Stimulated activated CD8-positive, alpha-beta memory T cell treated with anti-CD3 and anti-CD28 coated beads, Interleukin-7, amount 100 ng/mL, for 4 hours (primary cell): ENCODE data around the gene EIF3L.
A peak's percentile ranks its signal among the peaks of the same experiment; 100 is the strongest.

Experiments
- DNase-seq, 2 donors: peaks; one replicate each; pipeline ENCODE4 v3.0.0-alpha.2; 2020; ENCODE audit warnings: low read depth in 2 of 2

The EIF3L gene

GRCh38 chr22:37905534-37906363 is 56.5 kb downstream of the EIF3L start, which contains the start of gene MICALL1:
Gene MICALL1, plus strand, starts transcription at chr22:37906297. Its CDS starts 126 bp downstream, at chr22:37906423.
- DNase-seq: peak in 1 of 2 donors; percentile 59

DNA sequence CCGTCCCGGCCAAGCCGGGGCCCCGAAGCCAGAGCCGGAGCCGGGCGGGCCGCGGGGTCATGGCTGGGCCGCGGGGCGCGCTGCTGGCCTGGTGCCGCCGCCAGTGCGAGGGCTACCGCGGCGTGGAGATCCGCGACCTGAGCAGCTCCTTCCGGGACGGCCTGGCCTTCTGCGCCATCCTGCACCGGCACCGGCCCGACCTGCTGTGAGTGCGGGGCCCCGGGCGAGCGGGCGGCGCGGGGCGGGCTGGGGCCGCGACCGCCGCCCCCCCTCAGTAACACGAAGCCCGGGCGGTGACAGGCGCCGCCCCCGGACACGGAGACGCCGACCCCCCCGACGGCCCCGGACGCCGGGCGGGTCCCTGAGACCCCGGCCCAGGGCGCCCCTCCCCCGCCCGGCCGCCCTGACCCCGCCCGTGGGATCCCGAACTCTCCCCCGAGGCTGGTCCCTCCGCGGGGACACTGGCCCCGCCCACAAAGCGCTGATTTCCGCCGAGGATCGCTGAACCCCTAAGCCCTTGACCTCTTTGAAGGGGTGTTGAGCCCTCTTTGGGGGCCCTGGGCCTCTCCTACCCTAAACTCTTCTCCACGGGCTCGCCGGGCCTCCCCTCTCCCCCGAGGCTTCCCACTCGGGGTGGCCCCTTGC is 57.3 kb downstream of the EIF3L start:
- peak in 1 of 2 donors; percentile 24 for DNase-seq

GRCh38 chr22:37907036-37907954 is 58.1 kb downstream of the EIF3L start:
- no peak for DNase-seq

- no peak for DNase-seq
Measured at GRCh38 chr22:37909766-37910165, 60.5 kb downstream of the EIF3L start.

DNA sequence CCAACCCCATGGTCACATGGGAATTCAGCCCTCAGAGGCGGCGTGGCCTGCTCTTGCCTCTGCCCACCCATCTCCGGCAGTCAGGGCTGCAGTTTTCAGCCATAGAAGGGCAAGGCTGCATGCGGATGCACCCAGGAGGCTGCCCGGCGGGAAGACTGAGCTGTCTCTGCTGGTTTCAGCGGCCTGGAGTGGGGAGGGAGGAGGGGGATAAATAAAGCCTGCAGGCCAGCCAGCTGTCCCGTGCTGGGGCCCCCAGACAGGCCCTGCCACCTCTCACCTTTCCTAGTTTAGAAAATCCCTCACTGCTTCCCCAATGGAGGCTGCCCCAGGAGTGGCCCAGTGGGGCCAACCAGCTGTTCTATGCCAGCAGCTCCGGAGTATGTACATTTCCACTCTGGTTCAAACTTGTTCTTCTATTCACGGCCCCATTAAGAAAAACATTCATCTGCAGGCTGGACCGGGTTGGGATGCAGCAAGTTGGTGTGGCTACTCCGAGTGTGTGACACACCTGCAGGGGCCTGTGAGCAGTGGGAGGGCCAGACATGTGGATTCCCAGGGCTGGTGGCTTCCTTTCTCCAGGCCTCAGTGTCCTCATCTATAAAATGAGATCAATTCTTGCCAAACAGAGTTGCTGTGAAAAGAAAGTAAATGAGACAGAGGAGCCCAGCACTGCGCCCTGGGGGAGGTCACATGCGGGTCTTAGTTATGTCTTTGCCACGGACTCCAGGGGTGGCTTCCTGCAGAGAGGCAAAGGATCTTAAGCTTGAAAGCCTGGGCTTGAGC is 61.9 kb downstream of the EIF3L start:
- no peak for DNase-seq

GRCh38 chr22:37911697-37912096 is 62.5 kb downstream of the EIF3L start:
- DNase-seq: no peak

- no peak for DNase-seq
Measured at GRCh38 chr22:37912171-37912570, 63.0 kb downstream of the EIF3L start.

DNA sequence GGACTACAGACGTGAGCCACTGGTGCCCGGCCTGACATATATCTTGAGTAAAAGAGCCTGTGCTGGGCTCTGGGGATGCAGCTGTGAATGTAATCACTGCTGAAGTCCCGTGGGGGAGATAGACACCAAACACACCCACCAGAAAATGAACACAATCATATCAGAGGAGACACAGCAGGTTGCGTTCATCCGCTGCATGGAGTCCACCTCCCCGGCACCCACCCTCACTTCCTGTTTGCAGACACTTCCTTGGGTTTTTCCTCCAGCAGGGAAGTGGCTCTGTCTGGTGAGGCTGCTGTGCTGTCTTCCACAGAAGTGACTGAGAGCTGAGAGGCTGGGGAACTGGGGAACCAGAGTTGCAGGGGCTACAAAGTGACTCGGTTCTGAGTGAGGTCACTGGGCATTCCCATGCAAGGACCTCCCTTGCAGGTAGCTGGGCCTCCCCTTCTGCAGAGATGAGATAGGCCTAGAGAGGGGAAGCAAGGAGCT is 64.1 kb downstream of the EIF3L start:
- DNase-seq: no peak

DNA sequence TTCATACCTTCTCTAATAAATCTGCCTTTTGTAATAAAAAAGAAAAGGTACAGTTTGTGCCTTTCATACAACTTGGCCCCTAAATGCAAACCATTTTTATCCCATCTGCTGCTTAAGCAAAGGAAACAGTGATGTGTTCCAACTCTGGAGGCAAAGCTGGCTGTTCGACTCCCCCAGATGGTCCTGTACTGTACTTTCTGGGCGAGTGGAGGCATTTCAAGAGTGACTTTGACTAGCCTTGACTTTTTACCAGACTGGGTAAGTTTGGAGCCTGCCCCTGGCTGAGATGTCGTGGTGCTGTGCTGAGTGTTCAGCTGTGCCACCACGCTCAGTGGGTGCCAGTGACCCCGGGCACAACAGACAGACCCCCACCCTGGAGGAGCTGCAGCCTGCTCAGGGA is 67.1 kb downstream of the EIF3L start:
- no peak for DNase-seq

GRCh38 chr22:37917874-37918548 is 68.8 kb downstream of the EIF3L start:
- DNase-seq: no peak

DNA sequence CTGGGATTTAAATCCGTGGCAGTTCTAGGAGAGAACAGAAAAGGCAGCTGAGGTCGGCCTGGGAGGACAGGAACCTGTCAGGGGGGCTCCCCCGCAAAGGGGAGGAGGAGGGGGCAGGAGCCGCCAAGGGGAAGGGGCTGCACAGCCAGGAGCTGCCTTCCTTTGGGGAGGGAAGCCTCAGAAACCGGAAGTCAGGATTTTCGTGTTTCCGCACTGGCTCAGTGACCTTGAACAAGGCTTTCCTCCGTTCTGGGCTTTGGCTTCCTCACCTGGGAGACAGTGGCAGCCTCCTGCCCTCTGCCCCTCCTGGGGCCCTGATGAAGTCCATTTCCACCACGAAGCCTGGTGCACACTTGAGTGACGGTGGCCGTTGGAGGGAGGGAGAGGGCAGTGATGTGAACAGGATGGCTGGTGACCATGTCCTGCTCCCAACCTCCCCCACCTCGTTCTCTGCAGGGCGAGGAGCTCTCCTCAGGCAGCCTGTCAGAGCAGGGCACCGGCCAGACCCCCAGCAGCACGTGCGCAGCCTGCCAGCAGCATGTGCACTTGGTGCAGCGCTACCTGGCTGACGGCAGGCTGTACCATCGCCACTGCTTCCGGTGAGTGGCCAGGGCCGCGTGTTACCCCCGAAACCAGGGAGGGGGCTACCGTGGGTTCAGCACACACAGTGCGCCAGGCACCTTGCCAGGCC is 69.5 kb downstream of the EIF3L start:
- no peak for DNase-seq

GRCh38 chr22:37920126-37920525 is 70.9 kb downstream of the EIF3L start:
- DNase-seq: no peak

GRCh38 chr22:37922191-37922590 is 73.0 kb downstream of the EIF3L start:
- no peak for DNase-seq

GRCh38 chr22:37923927-37924326 is 74.7 kb downstream of the EIF3L start:
- no peak for DNase-seq

DNA sequence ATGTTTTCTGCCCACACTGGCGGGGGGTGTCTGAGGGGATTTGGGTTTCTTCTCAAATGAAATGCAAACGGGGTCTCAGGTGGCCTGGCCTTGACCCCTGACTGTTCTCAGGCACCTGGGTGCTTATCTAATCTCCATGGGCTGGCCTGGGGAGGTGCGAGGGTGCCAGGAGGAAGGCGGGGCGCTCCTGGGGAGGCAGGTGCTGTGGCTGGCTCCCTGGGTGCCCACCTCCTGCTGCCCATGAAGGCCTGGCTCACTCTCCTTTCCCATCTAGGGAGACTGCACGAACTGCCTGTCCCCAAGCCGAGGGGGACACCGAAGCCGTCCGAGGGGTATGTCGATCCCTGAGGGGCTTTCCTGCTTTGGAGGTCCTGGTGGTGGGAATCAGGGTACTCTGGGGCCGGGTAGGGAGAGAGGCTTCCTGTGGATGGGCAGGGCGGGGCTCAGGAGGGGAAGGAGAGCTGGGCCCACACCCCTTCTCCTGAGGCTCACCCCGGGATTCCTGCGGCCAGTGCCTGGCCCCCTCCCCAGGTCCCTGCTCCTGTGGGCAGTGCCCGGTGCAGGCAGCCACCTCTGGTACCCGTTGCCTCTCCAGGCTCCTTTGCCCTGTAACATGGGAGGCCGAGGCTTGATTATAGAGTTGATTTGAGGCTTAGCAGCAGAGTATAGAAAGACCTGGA is 75.3 kb downstream of the EIF3L start:
- no peak for DNase-seq

DNA sequence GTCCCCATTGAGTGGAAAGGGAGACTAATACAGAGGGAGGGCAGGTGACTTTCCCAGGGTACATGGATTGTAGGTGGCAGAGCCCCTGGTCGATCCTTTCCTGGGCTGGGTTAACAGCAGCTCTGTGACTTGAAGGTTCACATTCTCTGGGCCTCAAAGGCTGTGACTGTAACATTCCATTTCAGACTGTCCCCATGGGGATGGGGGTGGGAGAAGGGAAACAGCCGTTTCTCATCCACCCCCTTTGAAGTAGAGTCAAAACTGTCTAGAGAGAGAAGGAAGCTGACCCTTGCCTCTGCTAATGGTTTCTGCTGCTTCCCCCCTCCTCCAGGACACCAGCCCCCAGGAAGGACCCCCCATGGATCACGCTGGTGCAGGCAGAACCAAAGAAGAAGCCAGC is 76.1 kb downstream of the EIF3L start:
- no peak for DNase-seq

- DNase-seq: no peak
Measured at GRCh38 chr22:37925767-37926166, 76.5 kb downstream of the EIF3L start.

DNA sequence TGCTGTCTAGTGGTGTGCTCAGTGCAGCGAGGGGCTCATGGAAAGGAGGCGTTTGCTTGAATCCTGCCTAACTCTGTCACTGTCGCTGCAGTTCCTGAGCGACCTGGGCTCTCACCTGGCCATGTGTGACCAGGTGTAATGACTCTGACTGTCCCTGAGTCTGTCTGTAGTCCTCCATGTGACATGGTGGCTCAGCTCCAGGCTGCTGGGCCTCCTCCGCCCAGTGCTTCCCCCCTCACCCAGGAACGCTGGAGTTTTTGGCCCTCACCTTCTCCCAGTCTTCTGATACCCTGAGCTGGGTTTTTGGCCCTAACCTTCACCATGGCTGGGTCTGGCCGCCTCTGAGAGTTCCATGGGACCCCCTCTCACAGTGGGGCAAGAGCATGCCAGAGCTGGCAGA is 77.1 kb downstream of the EIF3L start:
- DNase-seq: no peak
